DND-41 (cell line): Measurements from ENCODE around the gene EEF1AKMT2.
A peak's percentile ranks its signal among the peaks of the same experiment; 100 is the strongest.
"Not testable (repeated sequence)": the region's sequence is repeated elsewhere in the genome, so short reads cannot be mapped to it uniquely, and the experiment has no call there.

Experiments
- ATAC-seq: fragments of 200-7000 bp; cut with Tn5 transposase; 3 replicates; pipeline ENCODE4 v1.9.1; 2021; ENCODE audit warnings: low read depth; ENCODE audit not compliant: insufficient read depth
- DNase-seq: peaks from one replicate; pipeline ENCODE4 v3.0.0-alpha.2; 2020
- H2AFZ ChIP-seq: 2 replicates; pipeline ENCODE4 v1.6.0; 2012; ENCODE audit warnings: low read depth, low read length
- H3K27ac ChIP-seq: 2 replicates; pipeline ENCODE4 v1.5.1; 2012; ENCODE audit warnings: low read length, inconsistent platforms
- H3K27me3 ChIP-seq: fragments of 200-600 bp; sonication (generic); 2 replicates; pipeline ENCODE4 v1.6.0; 2012; ENCODE audit warnings: low read length, mild to moderate bottlenecking, inconsistent platforms; ENCODE audit not compliant: insufficient read depth, poor library complexity
- H3K36me3 ChIP-seq: 2 replicates; pipeline ENCODE4 v1.5.1; 2012; ENCODE audit warnings: low read length, inconsistent platforms; ENCODE audit not compliant: insufficient read depth
- H3K4me1 ChIP-seq: 2 replicates; pipeline ENCODE4 v1.5.1; 2012; ENCODE audit warnings: mild to moderate bottlenecking, low read length; ENCODE audit not compliant: insufficient read depth
- H3K4me2 ChIP-seq: 2 replicates; pipeline ENCODE4 v1.6.0; 2012; ENCODE audit warnings: mild to moderate bottlenecking, moderate library complexity, low read length, inconsistent platforms; ENCODE audit not compliant: insufficient read depth
- H3K4me3 ChIP-seq, 2 experiments: fragments of 200-600 bp in 1 of 2; shearing (Covaris generic) in 1 of 2; 2 replicates each; pipeline ENCODE4 v1.5.1; 2012 to 2016; ENCODE audit warnings: inconsistent platforms in 2 of 2, low read length in 2 of 2, mild to moderate bottlenecking in 2 of 2, low read depth in 1 of 2, moderate library complexity in 1 of 2
- H3K79me2 ChIP-seq: 2 replicates; pipeline ENCODE4 v1.6.0; 2012; ENCODE audit warnings: low read length, inconsistent platforms; ENCODE audit not compliant: insufficient read depth
- H3K9ac ChIP-seq: 2 replicates; pipeline ENCODE4 v1.6.0; 2012; ENCODE audit warnings: low read depth, mild to moderate bottlenecking, inconsistent platforms, low read length, moderate library complexity
- H3K9me3 ChIP-seq: 2 replicates; pipeline ENCODE4 v1.5.1; 2012; ENCODE audit warnings: low read length, moderate library complexity, mild to moderate bottlenecking, inconsistent platforms; ENCODE audit not compliant: insufficient read depth, severe bottlenecking
- H4K20me1 ChIP-seq: 2 replicates; pipeline ENCODE4 v1.6.0; 2012; ENCODE audit warnings: low read length; ENCODE audit not compliant: insufficient read depth
- EZH2 ChIP-seq: IDR thresholded peaks from 3 replicates; pipeline ENCODE4 v1.6.1; 2012; ENCODE audit warnings: borderline replicate concordance, low read depth, mild to moderate bottlenecking, moderate library complexity, low read length, inconsistent platforms; ENCODE audit not compliant: severe bottlenecking
- TF ChIP-seq, protein P1 (sequence below): IDR thresholded peaks from 2 replicates; pipeline ENCODE4 v1.5.1; 2012; ENCODE audit warnings: borderline replicate concordance, low read length, moderate library complexity, mild to moderate bottlenecking; ENCODE audit not compliant: poor library complexity, severe bottlenecking; ENCODE audit errors: extremely low read depth

The EEF1AKMT2 gene

DNA sequence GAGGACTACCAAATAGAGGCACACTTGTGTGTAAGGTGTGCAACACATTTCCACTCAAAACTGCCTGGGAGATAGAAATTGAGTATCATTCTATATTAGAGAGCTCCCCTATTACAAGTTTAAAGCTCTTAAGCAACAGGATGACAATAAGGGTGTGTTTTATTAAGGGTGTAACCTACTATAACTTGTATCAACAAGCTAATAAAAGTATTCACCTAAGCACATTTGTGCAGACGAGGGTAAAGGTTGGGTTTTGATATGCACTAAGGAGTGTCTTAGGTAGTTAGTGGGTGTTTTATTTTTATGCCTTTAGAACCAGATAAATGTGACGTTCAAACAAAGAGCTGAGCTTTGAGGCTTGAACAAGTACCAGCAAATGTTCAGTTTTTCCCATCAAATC, 44.7 kb downstream of the EEF1AKMT2 start:
- H3K79me2 ChIP-seq = peaks cover 20% of the 10 kb centered on the region
- ATAC-seq (no peak), DNase-seq (no peak)
- H3K27ac ChIP-seq = no peak overlapping the region
- no peak overlapping the region for H3K9ac ChIP-seq
- peaks cover 26% of the 10 kb centered on the region for H3K36me3 ChIP-seq
- no peaks in the 10 kb centered on the region for H3K9me3 ChIP-seq
- peaks cover 17% of the 10 kb centered on the region for H3K4me1 ChIP-seq
- TF ChIP-seq EZH2 = no peak
- TF ChIP-seq, protein P1, sequence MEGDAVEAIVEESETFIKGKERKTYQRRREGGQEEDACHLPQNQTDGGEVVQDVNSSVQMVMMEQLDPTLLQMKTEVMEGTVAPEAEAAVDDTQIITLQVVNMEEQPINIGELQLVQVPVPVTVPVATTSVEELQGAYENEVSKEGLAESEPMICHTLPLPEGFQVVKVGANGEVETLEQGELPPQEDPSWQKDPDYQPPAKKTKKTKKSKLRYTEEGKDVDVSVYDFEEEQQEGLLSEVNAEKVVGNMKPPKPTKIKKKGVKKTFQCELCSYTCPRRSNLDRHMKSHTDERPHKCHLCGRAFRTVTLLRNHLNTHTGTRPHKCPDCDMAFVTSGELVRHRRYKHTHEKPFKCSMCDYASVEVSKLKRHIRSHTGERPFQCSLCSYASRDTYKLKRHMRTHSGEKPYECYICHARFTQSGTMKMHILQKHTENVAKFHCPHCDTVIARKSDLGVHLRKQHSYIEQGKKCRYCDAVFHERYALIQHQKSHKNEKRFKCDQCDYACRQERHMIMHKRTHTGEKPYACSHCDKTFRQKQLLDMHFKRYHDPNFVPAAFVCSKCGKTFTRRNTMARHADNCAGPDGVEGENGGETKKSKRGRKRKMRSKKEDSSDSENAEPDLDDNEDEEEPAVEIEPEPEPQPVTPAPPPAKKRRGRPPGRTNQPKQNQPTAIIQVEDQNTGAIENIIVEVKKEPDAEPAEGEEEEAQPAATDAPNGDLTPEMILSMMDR = no peak
- H2AFZ ChIP-seq = no peak overlapping the region
- H3K4me3 ChIP-seq = no peak overlapping the region
- no peak overlapping the region for H3K4me2 ChIP-seq
- no peaks in the 10 kb centered on the region for H3K27me3 ChIP-seq
- H4K20me1 ChIP-seq = peaks cover 3% of the 10 kb centered on the region; the same call in 1 of the 2 replicates

DNA sequence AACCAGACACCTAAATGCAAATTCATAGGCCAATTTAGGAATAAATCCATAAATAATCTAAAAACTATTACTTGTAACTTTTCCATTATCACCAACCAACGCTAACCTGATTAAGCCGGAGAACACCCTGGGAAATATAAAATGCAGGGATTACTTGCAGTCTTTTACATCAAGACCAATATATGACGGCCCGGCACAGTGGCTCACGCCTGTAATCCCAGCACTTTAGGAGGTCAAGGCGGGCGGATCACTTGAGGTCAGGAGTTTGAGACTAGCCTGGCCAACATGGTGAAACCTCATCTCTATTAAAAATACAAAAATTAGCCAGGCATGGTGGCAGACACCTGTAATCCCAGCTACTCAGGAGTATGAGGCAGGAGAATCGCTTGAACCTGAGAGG, 45.2 kb downstream of the EEF1AKMT2 start:
- H3K27me3 ChIP-seq, H2AFZ ChIP-seq, H4K20me1 ChIP-seq, ATAC-seq, DNase-seq, H3K4me2 ChIP-seq, H3K9ac ChIP-seq, H3K9me3 ChIP-seq, H3K27ac ChIP-seq, H3K4me3 ChIP-seq: not testable (repeated sequence)
- Histone ChIP-seq H3K4me1 (peaks cover 23% of the 10 kb centered on the region), H3K79me2 (peaks cover 26% of the 10 kb centered on the region), H3K36me3 (peaks cover 22% of the 10 kb centered on the region)

DNA sequence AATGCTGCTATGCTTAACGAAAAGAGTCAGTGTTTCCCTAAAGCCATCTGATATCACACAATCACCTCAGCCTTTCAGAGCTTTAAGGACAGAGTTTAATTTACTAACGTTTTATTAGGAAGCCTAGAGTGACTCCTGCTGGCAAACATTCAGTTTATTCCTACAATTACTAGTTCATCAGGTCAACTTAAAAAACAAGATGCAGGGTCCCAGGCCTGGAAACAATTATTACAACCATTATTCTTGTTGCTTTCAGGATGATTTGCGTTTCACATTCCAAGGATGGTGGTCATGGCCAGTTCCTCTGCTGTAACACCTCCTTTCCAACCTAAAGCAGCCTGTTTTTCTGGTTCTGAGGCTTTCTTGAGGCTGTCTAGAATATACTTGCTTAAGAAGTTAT, 46.0 kb downstream of the EEF1AKMT2 start:
- no peak overlapping the region for H3K4me2 ChIP-seq
- no peaks in the 10 kb centered on the region for H3K27me3 ChIP-seq
- ATAC-seq (no peak), DNase-seq (no peak)
- H4K20me1 ChIP-seq = peaks cover 10% of the 10 kb centered on the region; the same call in 1 of the 2 replicates
- peak overlapping the region; percentile 77; the same call in 1 of the 2 replicates for H3K27ac ChIP-seq
- no peak for TF ChIP-seq EZH2
- TF ChIP-seq, protein P1 = peak; percentile 59
- H3K36me3 ChIP-seq = peaks cover 19% of the 10 kb centered on the region
- H3K79me2 ChIP-seq = peaks cover 34% of the 10 kb centered on the region
- H3K9ac ChIP-seq = no peak overlapping the region
- H3K4me1 ChIP-seq = peaks cover 31% of the 10 kb centered on the region
- no peak overlapping the region for H3K4me3 ChIP-seq
- H2AFZ ChIP-seq = no peak overlapping the region
- no peaks in the 10 kb centered on the region for H3K9me3 ChIP-seq

DNA sequence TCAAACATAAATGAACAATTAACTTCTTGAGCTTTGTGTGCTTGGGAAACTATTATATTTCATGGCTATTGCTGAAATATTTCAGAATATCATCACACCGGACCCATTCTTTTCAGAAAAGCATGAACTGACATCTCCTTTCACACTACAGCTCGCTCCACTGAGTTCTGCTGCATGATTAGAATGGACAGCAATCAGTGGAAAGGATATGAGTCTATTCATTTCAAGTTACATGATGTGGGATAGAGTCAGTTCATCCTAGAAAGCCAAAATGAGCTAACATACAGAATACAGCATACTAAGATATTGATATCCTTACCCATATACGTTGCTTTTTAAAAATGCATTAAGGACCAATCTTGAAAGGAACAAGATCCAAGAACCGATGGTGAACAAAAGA, 46.4 kb downstream of the EEF1AKMT2 start:
- Histone ChIP-seq H3K4me3 (no peak overlapping the region), H4K20me1 (peaks cover 12% of the 10 kb centered on the region; the same call in 1 of the 2 replicates), H3K27ac (peak overlapping the region; percentile 77), H3K9ac (peak overlapping the region; percentile 90; the same call in 1 of the 2 replicates), H3K9me3 (no peaks in the 10 kb centered on the region), H3K36me3 (peaks cover 15% of the 10 kb centered on the region; the same call in 1 of the 2 replicates), H3K4me1 (peaks cover 35% of the 10 kb centered on the region), H3K79me2 (peaks cover 38% of the 10 kb centered on the region), H3K27me3 (no peaks in the 10 kb centered on the region), H3K4me2 (peak overlapping the region; percentile 69; the same call in 1 of the 2 replicates), H2AFZ (no peak overlapping the region)
- TF ChIP-seq, protein P1 = no peak
- no peak for TF ChIP-seq EZH2
- ATAC-seq = no peak
- DNase-seq = no peak
